Cerebellar nuclear complex (tissue), 1 donor: ENCODE measurements around the gene VTN.

Experiments
- DNase-seq, 2 experiments: peaks; one replicate each; lab custom pipeline; 2025; lab: John Stamatoyannopoulos, UW

Gene VTN

GRCh38 chr17:28320215-28321061 is 49.7 kb downstream of the VTN start:
- DNase-seq, result no peak

DNA sequence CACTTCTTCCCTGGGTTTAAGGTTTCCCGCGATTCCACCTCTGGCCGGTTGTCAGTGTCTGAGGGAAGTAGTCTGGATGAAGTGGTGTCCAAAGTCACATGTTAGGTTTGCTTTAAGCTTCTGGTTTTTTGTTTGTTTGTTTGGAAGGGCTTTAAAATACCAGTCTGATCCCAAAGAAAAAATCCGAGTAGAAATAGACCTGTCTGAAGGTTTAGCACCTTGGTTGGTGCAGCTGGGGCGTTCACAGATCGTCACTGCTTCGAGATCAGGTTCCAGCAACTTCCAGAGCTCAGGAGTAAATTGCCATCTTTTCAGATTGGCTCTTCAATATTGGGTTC is 50.5 kb downstream of the VTN start:
- DNase-seq, result no peak

DNA sequence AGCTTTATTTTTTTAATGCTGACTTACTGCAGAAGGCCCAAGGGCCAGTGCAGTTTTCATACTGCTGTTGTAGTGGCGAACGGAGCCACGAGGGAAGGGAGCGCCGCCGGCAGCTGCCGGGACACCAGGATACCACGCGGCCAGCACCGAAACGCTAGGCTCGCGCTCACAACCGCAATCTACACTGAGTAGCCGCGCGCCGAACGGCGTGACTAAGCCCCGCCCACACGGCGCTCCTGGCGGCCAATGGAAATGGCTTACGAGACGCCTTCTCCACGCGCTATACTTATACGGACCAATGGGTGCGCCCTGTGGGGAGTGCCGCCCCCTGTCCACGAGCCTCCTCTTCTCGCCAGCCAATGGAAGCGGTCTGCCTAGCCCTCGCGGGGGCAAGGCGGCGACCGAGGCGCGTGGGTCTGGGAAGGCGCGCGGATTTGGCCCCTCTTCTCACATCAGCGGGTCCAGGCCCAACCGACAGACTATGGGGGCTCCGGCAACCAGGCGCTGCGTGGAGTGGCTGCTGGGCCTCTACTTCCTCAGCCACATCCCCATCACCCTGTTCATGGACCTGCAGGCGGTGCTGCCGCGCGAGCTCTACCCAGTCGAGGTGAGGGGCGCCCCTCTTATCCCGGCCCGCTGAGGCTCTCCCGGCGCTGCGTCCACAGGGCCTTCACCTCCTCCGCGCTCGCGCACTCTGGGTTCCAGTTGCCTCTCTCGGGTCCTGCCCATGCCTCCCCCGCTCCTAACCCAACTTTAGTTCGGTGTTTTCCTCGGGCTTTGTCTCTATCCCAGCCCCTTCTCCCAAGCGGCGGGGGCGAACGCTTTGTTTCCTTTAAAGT is 51.1 kb downstream of the VTN start, which contains the start of gene TMEM97:
TSS of gene TMEM97 (plus strand) at position 442 of the 839 bp plus-strand sequence. CDS start at position 482, 40 bp downstream.
- peak; percentile 67 to 92 for DNase-seq

- DNase-seq, result no peak
Observed at GRCh38 chr17:28317966-28318758, 51.9 kb downstream of the VTN start.
